HG03432 (cell line): ENCODE data around the gene MSRB3.

ENCODE experiments used
- ATAC-seq: cut with Tn5 transposase; IDR thresholded peaks from one replicate; pipeline ENCODE4 v1.9.1; 2021; ENCODE audit warnings: mild to moderate bottlenecking, moderate library complexity; ENCODE audit not compliant: unreplicated experiment

MSRB3 gene

GRCh38 chr12:65324551-65324950, 46.1 kb downstream of the MSRB3 start:
- no peak for ATAC-seq

GRCh38 chr12:65325183-65325582, 46.7 kb downstream of the MSRB3 start:
- ATAC-seq = no peak

- ATAC-seq = no peak
Measured at GRCh38 chr12:65326616-65327015, 48.1 kb downstream of the MSRB3 start.

DNA sequence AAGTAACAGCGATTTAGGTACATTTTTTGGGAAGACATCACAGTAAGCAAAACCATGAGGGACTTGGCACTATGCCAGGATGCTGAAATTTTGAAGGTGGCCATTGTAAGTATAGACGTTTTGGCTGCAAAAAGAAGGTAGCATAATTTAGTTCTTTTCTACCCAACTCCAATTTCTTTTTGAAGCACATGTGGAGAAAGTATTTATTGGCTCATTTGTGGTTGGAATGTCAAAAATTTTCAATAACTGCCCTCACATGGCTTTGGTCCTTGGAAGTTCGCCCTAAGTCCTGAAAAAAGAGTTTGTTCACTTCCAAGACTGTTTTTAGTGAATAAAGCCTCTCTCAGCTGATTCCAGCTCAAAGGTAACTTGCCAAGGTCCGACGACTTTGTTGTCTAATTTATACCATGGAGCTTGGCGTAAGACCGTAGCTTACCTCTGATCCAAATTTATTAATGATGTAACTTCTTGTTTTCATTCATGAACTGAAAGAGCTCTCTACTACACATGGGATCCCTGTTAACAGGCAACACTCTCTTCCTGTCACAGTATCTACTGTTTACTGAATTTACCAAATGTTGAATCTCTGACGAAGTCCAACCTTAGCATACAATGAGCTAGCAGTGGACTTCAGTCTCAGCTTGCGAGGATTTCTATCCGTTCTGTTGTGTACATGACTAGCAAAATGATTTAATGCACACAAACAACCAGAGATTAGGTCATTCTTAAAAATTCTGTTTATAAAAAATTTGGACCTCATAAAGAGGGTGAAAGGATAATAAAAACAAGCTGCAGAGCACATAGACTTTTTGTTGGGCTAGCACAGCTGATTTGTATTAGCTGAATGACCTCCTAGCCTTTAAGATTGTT, 49.0 kb downstream of the MSRB3 start:
- ATAC-seq = no peak

DNA sequence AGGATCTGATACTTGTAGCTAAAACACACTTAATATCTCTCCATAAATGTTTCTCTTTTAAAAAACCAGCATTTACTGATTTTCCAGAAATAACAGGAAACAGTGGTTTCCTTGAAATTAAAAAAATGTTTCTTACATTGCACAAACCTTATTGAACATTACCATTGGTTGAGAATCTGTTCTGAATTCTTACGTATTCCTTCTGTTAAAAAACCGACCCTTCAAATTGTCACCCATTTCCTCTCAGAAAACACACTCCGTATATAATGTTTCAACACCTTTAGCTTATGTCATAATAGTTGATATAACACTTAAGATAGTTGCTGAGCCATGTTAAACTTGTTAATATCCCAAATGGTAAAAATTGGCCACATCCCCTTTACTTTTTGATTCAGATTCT, 51.2 kb downstream of the MSRB3 start:
- no peak for ATAC-seq

- ATAC-seq = no peak
Measured at GRCh38 chr12:65330331-65330730, 51.8 kb downstream of the MSRB3 start.

- ATAC-seq = no peak
Measured at GRCh38 chr12:65331456-65331855, 53.0 kb downstream of the MSRB3 start.

DNA sequence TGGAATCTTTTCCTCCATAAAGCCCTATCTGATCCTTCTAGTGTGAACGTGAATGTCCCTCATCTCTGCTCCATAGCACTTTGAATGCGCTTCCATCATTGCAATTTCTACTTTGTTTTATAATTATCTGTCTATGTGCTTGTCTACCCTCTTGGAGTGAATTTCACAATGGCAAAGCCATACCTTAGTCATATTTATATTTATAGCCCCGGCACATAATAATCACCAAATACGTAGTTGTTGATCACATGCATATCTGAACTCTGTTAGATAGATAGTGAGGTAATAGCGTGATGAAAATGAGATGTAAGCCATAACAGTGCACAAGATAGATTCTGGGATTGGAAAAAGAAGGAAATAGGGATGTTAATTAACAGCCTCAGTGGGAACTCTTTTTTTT, 55.2 kb downstream of the MSRB3 start:
- ATAC-seq = no peak

- no peak for ATAC-seq
Measured at GRCh38 chr12:65334521-65334920, 56.0 kb downstream of the MSRB3 start.

- ATAC-seq = no peak
Measured at GRCh38 chr12:65335021-65335714, 56.7 kb downstream of the MSRB3 start.

DNA sequence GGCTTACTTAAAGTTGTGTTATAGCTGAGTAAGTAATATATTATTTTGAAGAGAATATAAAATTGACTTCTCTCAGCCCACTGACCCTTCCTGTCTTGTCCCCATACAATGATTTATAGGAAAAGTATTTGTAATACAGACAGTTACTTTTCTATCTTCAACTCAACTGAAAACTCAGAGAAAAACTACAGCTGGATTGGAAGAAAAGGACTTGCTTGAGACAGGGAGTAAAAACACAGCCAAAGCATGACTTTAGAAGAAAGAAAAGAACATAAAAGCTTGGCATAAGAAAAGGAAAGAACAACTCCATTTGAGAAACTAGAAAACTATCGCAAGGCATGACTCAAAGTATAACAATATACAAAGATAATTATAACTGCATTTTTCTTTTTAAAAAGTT, 57.5 kb downstream of the MSRB3 start:
- no peak for ATAC-seq

DNA sequence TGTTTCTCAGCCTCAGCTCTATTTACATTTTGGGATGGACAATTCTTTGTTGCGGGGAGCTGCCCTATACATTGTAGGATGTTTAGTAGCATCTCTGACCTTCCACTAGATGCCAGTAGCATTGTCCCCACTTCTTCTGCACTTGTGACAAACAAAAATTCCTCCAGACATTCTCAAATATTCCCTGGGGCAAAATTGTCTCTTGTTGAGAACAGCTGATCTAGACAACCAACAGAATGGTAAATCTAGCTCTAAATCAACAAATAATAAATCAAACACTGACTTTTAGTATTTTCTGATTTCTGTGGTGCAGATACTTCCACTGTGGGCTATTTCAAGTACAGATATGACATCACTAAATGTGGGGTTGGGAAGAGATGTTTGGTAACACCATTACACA, 60.7 kb downstream of the MSRB3 start:
- no peak for ATAC-seq

DNA sequence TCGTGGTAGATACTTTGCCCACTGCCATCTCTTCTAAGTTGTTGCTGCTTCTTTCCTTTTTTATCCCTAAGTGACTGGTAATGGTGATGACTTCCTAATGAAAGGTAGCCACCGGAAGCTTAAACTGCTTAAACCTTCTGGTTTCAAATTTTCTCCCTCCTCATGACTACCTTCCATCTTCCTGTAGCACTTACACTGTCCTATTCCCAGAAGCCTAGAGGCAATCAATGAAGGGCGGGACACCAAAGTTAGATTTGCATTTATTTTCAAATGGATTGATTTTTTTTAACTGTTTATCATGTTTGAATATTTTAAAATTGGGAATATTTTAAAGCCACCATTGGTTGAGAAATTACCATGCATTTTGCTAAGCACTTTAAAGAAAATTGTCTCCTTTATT, 64.7 kb downstream of the MSRB3 start:
- no peak for ATAC-seq

- ATAC-seq = no peak
Measured at GRCh38 chr12:65343801-65344200, 65.3 kb downstream of the MSRB3 start.

DNA sequence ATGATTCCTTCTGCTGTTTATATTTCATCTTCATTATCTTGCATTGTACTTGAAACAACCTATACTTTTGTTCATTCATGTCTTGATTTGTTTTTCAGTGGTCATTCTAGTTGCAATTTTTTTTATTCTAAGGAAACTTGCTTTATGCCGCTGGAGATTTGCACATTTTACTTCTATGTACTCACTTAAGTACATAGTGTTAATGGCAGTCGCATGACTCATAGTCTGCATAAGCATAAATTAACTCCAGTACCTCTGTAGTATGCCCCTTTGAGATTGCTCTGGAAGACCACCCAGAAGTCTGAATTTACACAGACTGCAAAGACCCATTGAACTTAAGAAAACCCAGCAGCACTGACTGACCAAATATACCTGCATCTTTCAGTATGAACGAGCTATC, 77.0 kb downstream of the MSRB3 start:
- no peak for ATAC-seq

DNA sequence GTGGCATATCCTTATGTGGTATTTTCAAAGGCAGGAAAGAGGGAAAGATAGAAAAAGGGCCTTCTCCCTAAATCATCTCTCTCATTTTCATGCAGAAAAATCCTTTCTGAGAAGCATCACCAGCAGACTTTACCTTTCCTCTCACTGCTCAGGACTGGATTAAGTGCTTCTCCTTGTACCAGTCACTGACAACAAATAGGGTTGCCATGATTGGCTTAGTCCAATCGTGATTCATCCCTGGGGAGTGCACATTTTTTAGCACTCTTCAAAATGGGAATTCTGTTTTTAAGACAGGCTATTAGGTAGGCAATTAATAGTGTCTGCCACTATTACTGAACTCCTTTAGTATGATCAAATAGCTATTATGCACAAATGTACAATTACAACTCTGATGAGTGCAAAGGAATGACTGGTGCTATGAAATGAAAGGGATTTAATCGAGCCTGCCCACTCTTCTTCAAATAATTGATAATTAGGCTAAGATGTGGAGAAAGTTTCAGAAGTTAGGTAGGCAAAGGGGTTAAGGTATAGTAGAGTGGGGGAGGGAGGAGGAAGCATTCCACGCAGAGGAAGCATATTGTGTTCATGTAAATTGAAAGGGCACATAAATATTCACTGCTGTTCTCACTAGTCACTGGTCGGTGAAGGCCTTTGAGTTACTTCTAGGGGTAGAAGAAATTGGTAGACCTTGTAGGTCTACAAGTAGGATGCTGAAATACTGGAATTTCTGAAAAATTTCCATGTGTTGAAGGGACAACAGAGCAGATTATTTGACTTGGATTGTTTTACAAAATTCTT, 84.0 kb downstream of the MSRB3 start:
- no peak for ATAC-seq

GRCh38 chr12:65364046-65364445, 85.6 kb downstream of the MSRB3 start:
- no peak for ATAC-seq

- ATAC-seq = no peak
Measured at GRCh38 chr12:65367396-65367795, 88.9 kb downstream of the MSRB3 start.

- ATAC-seq = no peak
Measured at GRCh38 chr12:65368055-65368454, 89.6 kb downstream of the MSRB3 start.

DNA sequence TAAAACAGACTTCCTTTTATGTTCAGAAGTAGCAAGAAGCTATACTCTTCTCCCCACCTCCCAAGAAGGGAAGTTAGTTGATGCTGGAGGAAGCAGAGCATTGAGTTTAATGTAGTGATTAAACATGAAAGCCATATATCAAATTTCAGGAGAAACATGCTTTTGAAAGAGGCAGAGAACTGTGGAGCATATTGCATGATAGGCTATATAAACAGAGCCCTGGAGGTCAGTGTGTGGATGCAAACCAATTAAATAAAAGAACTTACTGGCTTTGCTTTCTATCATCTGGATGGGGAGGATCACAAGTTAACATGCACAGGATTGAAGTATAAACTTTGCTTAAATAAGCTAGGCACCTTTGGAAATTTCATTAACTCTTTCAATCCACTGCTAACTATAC, 94.1 kb downstream of the MSRB3 start:
- ATAC-seq = no peak

DNA sequence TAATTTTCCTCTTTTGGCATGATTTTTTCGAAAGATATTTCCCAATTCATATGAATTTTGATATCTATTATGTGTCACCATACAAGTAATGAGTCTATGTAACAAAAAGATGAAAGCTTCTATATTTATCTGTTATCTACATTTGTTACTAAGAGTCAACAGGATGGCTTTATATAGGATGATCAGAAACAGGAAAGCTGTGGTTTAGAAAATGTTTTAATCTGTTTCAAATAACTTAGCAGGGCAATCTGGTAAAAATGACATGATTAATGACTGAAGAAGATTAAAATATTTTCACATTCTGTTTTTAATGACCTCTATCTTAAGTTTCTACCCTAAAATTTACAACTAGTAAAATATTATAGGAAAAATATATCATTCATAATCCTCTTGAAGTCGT, 105.8 kb downstream of the MSRB3 start:
- no peak for ATAC-seq

GRCh38 chr12:65387396-65387795, 108.9 kb downstream of the MSRB3 start:
- no peak for ATAC-seq
